Stimulated activated CD4-positive, alpha-beta T cell treated with anti-CD3 and anti-CD28 coated beads, TNF-alpha, amount 100 ng/mL, for 1 hour (primary cell): Measurements from ENCODE around the gene ZNF608.

ENCODE experiments used
- DNase-seq, 3 donors: peaks; one replicate each; pipeline ENCODE4 v3.0.0-alpha.2; 2020; ENCODE audit warnings: low read depth in 3 of 3, low spot score in 1 of 3

The ZNF608 gene

GRCh38 chr5:124738681-124739633 is 7.5 kb downstream of the ZNF608 start:
- no peak for DNase-seq

GRCh38 chr5:124737651-124738050 is 8.8 kb downstream of the ZNF608 start:
- no peak for DNase-seq

- no peak for DNase-seq
Observed at GRCh38 chr5:124736805-124737188, 9.6 kb downstream of the ZNF608 start.

- DNase-seq, result no peak
Observed at GRCh38 chr5:124736082-124736804, 10.2 kb downstream of the ZNF608 start.

GRCh38 chr5:124735169-124735858 is 11.1 kb downstream of the ZNF608 start:
- no peak for DNase-seq

- DNase-seq, result no peak
Observed at GRCh38 chr5:124734574-124735168, 11.8 kb downstream of the ZNF608 start.

GRCh38 chr5:124733329-124733650 is 13.1 kb downstream of the ZNF608 start:
- no peak for DNase-seq

GRCh38 chr5:124732428-124733328 is 13.8 kb downstream of the ZNF608 start:
- no peak for DNase-seq

GRCh38 chr5:124730381-124730780 is 16.1 kb downstream of the ZNF608 start:
- no peak for DNase-seq

GRCh38 chr5:124729720-124730359 is 16.6 kb downstream of the ZNF608 start:
- no peak for DNase-seq

- no peak for DNase-seq
Observed at GRCh38 chr5:124728968-124729332, 17.5 kb downstream of the ZNF608 start.

- DNase-seq, result no peak
Observed at GRCh38 chr5:124728331-124728967, 18.0 kb downstream of the ZNF608 start.

GRCh38 chr5:124726631-124727362 is 19.6 kb downstream of the ZNF608 start:
- DNase-seq, result no peak

- DNase-seq, result no peak
Observed at GRCh38 chr5:124725622-124726258, 20.7 kb downstream of the ZNF608 start.

- no peak for DNase-seq
Observed at GRCh38 chr5:124725040-124725434, 21.4 kb downstream of the ZNF608 start.

- no peak for DNase-seq
Observed at GRCh38 chr5:124724357-124725039, 21.9 kb downstream of the ZNF608 start.

GRCh38 chr5:124721229-124721735 is 25.2 kb downstream of the ZNF608 start:
- DNase-seq, result no peak

- no peak for DNase-seq
Observed at GRCh38 chr5:124720593-124720992, 25.8 kb downstream of the ZNF608 start.
